Keratinocyte (primary cell): ENCODE results near the gene CHAF1B.

Experiments
- EZH2 ChIP-seq: IDR thresholded peaks from one replicate; pipeline ENCODE4 v1.6.1; 2012; ENCODE audit warnings: inconsistent platforms, mild to moderate bottlenecking, low read length, moderate library complexity
- TF ChIP-seq, protein P1 (sequence below), 3 experiments: IDR thresholded peaks in 1 of 3; conservative IDR thresholded peaks in 1 of 3; optimal IDR thresholded peaks in 1 of 3; 2 replicates in 2 of 3; 3 replicates in 1 of 3; pipeline versions ENCODE3 to v1.5.1; 2011; ENCODE audit warnings: low read length in 3 of 3, mild to moderate bottlenecking in 3 of 3, moderate library complexity in 2 of 3, control low read depth in 1 of 3, inconsistent platforms in 1 of 3; ENCODE audit not compliant: insufficient read depth in 2 of 3; ENCODE audit errors: extremely low read depth in 1 of 3

- TF ChIP-seq, protein P1, sequence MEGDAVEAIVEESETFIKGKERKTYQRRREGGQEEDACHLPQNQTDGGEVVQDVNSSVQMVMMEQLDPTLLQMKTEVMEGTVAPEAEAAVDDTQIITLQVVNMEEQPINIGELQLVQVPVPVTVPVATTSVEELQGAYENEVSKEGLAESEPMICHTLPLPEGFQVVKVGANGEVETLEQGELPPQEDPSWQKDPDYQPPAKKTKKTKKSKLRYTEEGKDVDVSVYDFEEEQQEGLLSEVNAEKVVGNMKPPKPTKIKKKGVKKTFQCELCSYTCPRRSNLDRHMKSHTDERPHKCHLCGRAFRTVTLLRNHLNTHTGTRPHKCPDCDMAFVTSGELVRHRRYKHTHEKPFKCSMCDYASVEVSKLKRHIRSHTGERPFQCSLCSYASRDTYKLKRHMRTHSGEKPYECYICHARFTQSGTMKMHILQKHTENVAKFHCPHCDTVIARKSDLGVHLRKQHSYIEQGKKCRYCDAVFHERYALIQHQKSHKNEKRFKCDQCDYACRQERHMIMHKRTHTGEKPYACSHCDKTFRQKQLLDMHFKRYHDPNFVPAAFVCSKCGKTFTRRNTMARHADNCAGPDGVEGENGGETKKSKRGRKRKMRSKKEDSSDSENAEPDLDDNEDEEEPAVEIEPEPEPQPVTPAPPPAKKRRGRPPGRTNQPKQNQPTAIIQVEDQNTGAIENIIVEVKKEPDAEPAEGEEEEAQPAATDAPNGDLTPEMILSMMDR (optimal IDR thresholded peaks at IDR 0.05 in 1 of 3, IDR thresholded peaks at IDR 0.05 in 1 of 3, conservative IDR thresholded peaks at IDR 0.05 in 1 of 3; ENCODE audit: extremely low read depth in 1 of 3, insufficient read depth in 2 of 3, low read length in 3 of 3), result no peak
- TF ChIP-seq EZH2, result no peak
These were observed 56.5 kb downstream of the CHAF1B start for GRCh38 chr21:36441715-36442114.
